SH-SY5Y (cell line): ENCODE results near the gene SPAG4.

Experiments
- GATA2 ChIP-seq: IDR thresholded peaks from 2 replicates; pipeline ENCODE4 v1.6.1; 2011; ENCODE audit warnings: mild to moderate bottlenecking, low read depth, low read length
- GATA3 ChIP-seq: IDR thresholded peaks from 2 replicates; pipeline ENCODE4 v1.6.1; 2011; ENCODE audit warnings: low read depth, mild to moderate bottlenecking, low read length, moderate library complexity

GRCh38 chr20:35606127-35606526, 9.5 kb upstream of the SPAG4 start:
- no peak for TF ChIP-seq GATA2
- no peak for TF ChIP-seq GATA3
